Caco-2 (cell line): ENCODE data around the gene GLYATL3. TPM values are rescaled to one million over a fixed set of nuclear protein-coding genes. Genes with fewer than 3 reads are reported as not detected.
A peak's percentile ranks its signal among the peaks of the same experiment; 100 is the strongest.

Experiments used
- Bru-seq: library from RNA; stranded (reverse); fragments of 400-500 nt; gene quantifications from one replicate; lab custom pipeline; 2021; lab: Mats Ljungman, UMichigan
- BruChase-seq, 2 experiments: library from RNA; stranded (reverse); fragments of 400-500 nt; gene quantifications; one replicate each; lab custom pipeline; 2021; lab: Mats Ljungman, UMichigan
- BruUV-seq: library from RNA; stranded (reverse); fragments of 400-500 nt; replicated peaks from 2 replicates; lab custom pipeline; 2021; lab: Mats Ljungman, UMichigan
- CTCF ChIA-PET: fragments of 300-600 bp; sonication (Branson Sonifier 250); formaldehyde crosslinking; loops from one replicate; lab custom pipeline; 2022; ENCODE audit warnings: antibody characterized with exemption; lab: Charles Lee
- POLR2A ChIA-PET: fragments of 300-600 bp; sonication (Branson Sonifier 250); formaldehyde crosslinking; loops from one replicate; lab custom pipeline; 2022; ENCODE audit warnings: antibody characterized with exemption; lab: Charles Lee
- DNase-seq, 2 experiments: peaks; one replicate each; pipeline versions ENCODE4 v3.0.0 to v3.0.0-alpha.2; 2020 to 2022
- H3K27me3 ChIP-seq: replicated peaks from 2 replicates; pipeline ENCODE4 v1.6.0; 2011; ENCODE audit warnings: low read length; ENCODE audit not compliant: control insufficient read depth, insufficient read depth
- H3K36me3 ChIP-seq: 2 replicates; pipeline ENCODE4 v1.5.1; 2011; ENCODE audit warnings: low read length; ENCODE audit not compliant: control insufficient read depth, insufficient read depth
- H3K4me1 ChIP-seq: fragments of 250-450 bp; sonication (Bioruptor Pico); 2 replicates; pipeline ENCODE4 v1.5.1; 2020; ENCODE audit warnings: mild to moderate bottlenecking
- H3K4me3 ChIP-seq: 2 replicates; pipeline ENCODE4 v1.5.1; 2011; ENCODE audit warnings: low read depth, mild to moderate bottlenecking, control low read depth, low read length
- H3K9me3 ChIP-seq: fragments of 250-450 bp; sonication (Bioruptor Pico); 2 replicates; pipeline ENCODE4 v1.5.1; 2020; ENCODE audit warnings: mild to moderate bottlenecking, moderate library complexity
- H3K27ac Mint-ChIP-seq: one replicate; pipeline ENCODE4 v1.8.0; 2022; ENCODE audit warnings: mixed read lengths; ENCODE audit not compliant: unreplicated experiment
- H3K27me3 Mint-ChIP-seq: one replicate; pipeline ENCODE4 v1.8.0; 2022; ENCODE audit warnings: mixed read lengths; ENCODE audit not compliant: insufficient read depth, unreplicated experiment
- H3K36me3 Mint-ChIP-seq: one replicate; pipeline ENCODE4 v1.8.0; 2022; ENCODE audit warnings: mild to moderate bottlenecking, mixed read lengths; ENCODE audit not compliant: insufficient read depth, unreplicated experiment
- H3K4me1 Mint-ChIP-seq: one replicate; pipeline ENCODE4 v1.8.0; 2022; ENCODE audit warnings: low read depth, mixed read lengths; ENCODE audit not compliant: unreplicated experiment
- H3K4me3 Mint-ChIP-seq: one replicate; pipeline ENCODE4 v1.8.0; 2022; ENCODE audit warnings: mild to moderate bottlenecking, moderate library complexity, mixed read lengths; ENCODE audit not compliant: unreplicated experiment
- H3K9me3 Mint-ChIP-seq: one replicate; pipeline ENCODE4 v1.8.0; 2022; ENCODE audit warnings: mixed read lengths; ENCODE audit not compliant: unreplicated experiment
- intact Hi-C: fragments of 100-400 bp; cut with micrococcal nuclease; formaldehyde crosslinking; loops from one replicate; pipeline ENCODE4 v1.10.0; 2022; ENCODE audit not compliant: unreplicated experiment
- long read RNA-seq: library from polyadenylated mRNA; stranded (forward); transcript quantifications from one replicate; pipeline ENCODE4 v2.0.0, GENCODE V29; 2022
- total RNA-seq: library from RNA; stranded (reverse); gene quantifications from 2 replicates; pipeline ENCODE4 v1.2.3, GENCODE V29; 2022
- TF ChIP-seq, protein P1 (sequence below), 2 experiments: fragments of 200-600 bp in 1 of 2; IDR thresholded peaks; 1 replicate in 1 of 2; 2 replicates in 1 of 2; pipeline versions ENCODE4 v1.5.1 to v1.8.0; 2011 to 2022; ENCODE audit warnings: antibody characterized with exemption in 1 of 2, control low read depth in 1 of 2, inconsistent platforms in 1 of 2, low read depth in 1 of 2, low read length in 1 of 2, mild to moderate bottlenecking in 1 of 2, moderate library complexity in 1 of 2; ENCODE audit not compliant: insufficient read depth in 1 of 2, severe bottlenecking in 1 of 2, unreplicated experiment in 1 of 2

GLYATL3 gene
- total RNA-seq (not detected in 2 replicates), Bru-seq, nascent RNA (percentile 14 among the genes with signal in this experiment), BruChase-seq, experiment 1, labeled RNA remaining after a 2-hour chase (percentile 21 among the genes with signal in this experiment), BruChase-seq, experiment 2, labeled RNA remaining after a 6-hour chase (percentile 17 among the genes with signal in this experiment)
- long read RNA-seq, result 0 reads

DNA sequence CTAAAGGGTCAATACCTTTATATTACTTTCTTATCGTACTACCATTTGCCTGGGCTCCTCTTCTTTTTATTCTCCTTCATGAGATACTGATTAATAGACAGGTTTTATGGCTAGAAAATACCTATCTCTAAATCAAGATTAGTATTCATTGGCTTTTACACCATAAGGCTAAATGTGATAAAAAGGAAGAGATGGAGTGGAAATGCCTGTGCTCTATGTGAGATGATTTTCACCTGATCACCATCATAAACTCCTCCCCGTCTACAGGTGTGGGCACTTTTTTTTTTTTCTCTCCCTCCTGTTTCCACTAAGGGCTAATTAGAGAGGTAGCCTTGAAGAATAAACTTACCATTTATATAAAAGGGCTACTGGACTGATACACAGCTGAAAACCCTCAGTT is at the start of gene GLYATL3:
GLYATL3 (plus strand) TSS at position 301 of the 400 bp plus-strand sequence. CDS start 12,068 bp downstream, outside the sequence.
- Mint-ChIP-seq H3K27ac (no peak within 1 kb of the TSS), H3K36me3 (no peaks in the 10 kb centered on the region), H3K9me3 (no peaks in the 10 kb centered on the region), H3K4me3 (no peak within 1 kb of the TSS), H3K27me3 (no peaks in the 10 kb centered on the region), H3K4me1 (no peaks in the 10 kb centered on the region)
- no peak for DNase-seq
- Histone ChIP-seq H3K4me1 (no peaks in the 10 kb centered on the region), H3K36me3 (no peaks in the 10 kb centered on the region), H3K27me3 (no peaks in the 10 kb centered on the region), H3K4me3 (no peak within 1 kb of the TSS), H3K9me3 (no peaks in the 10 kb centered on the region)
- BruUV-seq, result no TSS peak
- intact Hi-C loops, result no loop called here
- TF ChIP-seq, protein P1, sequence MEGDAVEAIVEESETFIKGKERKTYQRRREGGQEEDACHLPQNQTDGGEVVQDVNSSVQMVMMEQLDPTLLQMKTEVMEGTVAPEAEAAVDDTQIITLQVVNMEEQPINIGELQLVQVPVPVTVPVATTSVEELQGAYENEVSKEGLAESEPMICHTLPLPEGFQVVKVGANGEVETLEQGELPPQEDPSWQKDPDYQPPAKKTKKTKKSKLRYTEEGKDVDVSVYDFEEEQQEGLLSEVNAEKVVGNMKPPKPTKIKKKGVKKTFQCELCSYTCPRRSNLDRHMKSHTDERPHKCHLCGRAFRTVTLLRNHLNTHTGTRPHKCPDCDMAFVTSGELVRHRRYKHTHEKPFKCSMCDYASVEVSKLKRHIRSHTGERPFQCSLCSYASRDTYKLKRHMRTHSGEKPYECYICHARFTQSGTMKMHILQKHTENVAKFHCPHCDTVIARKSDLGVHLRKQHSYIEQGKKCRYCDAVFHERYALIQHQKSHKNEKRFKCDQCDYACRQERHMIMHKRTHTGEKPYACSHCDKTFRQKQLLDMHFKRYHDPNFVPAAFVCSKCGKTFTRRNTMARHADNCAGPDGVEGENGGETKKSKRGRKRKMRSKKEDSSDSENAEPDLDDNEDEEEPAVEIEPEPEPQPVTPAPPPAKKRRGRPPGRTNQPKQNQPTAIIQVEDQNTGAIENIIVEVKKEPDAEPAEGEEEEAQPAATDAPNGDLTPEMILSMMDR (IDR thresholded peaks at IDR 0.05; ENCODE audit: insufficient read depth in 1 of 2, low read depth in 1 of 2, low read length in 1 of 2, severe bottlenecking in 1 of 2, unreplicated experiment in 1 of 2), result no peak
- ChIA-PET CTCF (no interaction called here), POLR2A (no interaction called here)

DNA sequence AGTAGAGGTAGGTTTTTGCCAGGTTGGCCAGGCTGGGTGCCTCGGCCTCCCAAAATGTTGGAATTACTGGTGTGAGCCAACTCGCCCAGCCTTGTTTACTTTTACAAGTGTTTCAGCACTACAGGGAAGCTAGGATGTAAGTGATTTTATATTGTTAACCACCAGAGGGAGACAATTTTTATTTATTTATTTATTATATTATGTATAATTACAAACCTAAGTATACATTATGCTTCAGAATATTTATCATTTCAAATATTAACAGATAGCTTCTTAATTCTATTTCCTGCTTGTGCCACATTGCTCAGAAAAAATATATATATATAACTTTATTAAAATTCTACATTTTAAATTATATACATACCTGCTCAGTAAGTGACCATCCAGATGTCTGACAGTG is 46.5 kb upstream of the GLYATL3 start:
- H3K9me3 ChIP-seq, result no peaks in the 10 kb centered on the region
- no peaks in the 10 kb centered on the region for H3K36me3 ChIP-seq
- no peak for DNase-seq
- ChIA-PET POLR2A (no interaction called here), CTCF (interaction anchor here (0.7 kb wide), 1 partner anchor 1526 kb away, joined by 3 read pairs; no protein-coding TSS in a partner anchor)
- H3K36me3 Mint-ChIP-seq, result peaks cover 3% of the 10 kb centered on the region
- BruUV-seq, result no TSS peak
- intact Hi-C loops, result loop anchor here (2.0 to 10.0 kb wide), 2 partner anchors 154 to 392 kb away; no protein-coding TSS in a partner anchor
- no peaks in the 10 kb centered on the region for H3K4me1 Mint-ChIP-seq
- H3K4me1 ChIP-seq, result no peaks in the 10 kb centered on the region
- no peaks in the 10 kb centered on the region for H3K27me3 ChIP-seq
- TF ChIP-seq, protein P1 (IDR thresholded peaks at IDR 0.05; ENCODE audit: insufficient read depth in 1 of 2, low read depth in 1 of 2, low read length in 1 of 2, severe bottlenecking in 1 of 2, unreplicated experiment in 1 of 2), result peak in 1 of 2 experiments; percentile 46
- no peak overlapping the region for H3K4me3 ChIP-seq
- no peak overlapping the region for H3K4me3 Mint-ChIP-seq
- no peak overlapping the region for H3K27ac Mint-ChIP-seq
- H3K27me3 Mint-ChIP-seq, result no peaks in the 10 kb centered on the region
- H3K9me3 Mint-ChIP-seq, result no peaks in the 10 kb centered on the region

DNA sequence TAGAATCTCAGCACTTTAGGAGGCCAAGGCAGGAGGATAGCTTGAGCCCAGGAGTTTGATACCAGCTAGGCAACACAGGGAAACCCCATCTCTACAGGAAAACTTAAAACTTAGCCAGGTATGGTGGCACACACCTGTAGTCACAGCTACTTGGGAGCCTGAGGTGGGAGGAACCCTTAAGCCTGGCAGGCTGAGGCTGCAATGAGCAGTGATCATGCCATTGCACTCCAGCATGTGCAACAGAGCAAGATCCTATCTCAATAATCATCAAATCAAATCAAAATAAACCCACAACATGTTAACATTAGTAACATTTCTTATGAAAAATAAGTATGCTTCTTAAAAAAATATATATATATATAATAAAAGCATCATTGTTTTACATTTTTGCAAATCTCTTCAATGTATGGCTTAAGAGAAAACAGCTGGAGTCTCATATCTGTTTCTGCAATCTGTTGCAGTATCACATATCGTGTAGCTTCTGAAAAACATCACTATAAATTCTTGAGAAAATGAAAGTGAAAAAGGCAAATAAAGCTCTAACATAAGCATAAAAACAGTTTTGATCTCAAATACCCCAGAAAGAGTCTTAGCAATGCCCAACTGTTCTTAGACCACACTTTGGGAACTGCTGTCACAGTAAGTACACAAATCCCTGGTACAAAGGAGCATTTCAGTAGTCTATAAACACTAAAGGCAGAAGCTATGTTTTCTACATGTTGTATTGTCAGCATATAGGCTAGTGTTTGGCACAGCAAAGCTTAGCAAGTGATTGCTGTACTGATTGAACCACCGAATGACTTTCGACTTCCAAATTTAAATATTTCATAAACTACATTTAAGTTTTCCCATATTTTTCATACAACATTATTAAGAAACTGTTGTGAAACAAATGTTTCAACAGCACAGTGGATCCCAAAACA is 44.7 kb upstream of the GLYATL3 start:
- H3K4me3 Mint-ChIP-seq, result no peak overlapping the region
- H3K36me3 Mint-ChIP-seq, result no peaks in the 10 kb centered on the region
- H3K9me3 ChIP-seq, result no peaks in the 10 kb centered on the region
- no peaks in the 10 kb centered on the region for H3K4me1 Mint-ChIP-seq
- BruUV-seq, result no TSS peak
- H3K27ac Mint-ChIP-seq, result no peak overlapping the region
- ChIA-PET CTCF (no interaction called here), POLR2A (no interaction called here)
- TF ChIP-seq, protein P1 (IDR thresholded peaks at IDR 0.05; ENCODE audit: insufficient read depth in 1 of 2, low read depth in 1 of 2, low read length in 1 of 2, severe bottlenecking in 1 of 2, unreplicated experiment in 1 of 2), result no peak
- no peaks in the 10 kb centered on the region for H3K4me1 ChIP-seq
- H3K4me3 ChIP-seq, result no peak overlapping the region
- H3K9me3 Mint-ChIP-seq, result no peaks in the 10 kb centered on the region
- DNase-seq, result no peak
- no peaks in the 10 kb centered on the region for H3K27me3 Mint-ChIP-seq
- no peaks in the 10 kb centered on the region for H3K27me3 ChIP-seq
- intact Hi-C loops, result loop anchor here (10.0 kb wide), 1 partner anchor 390 kb away; no protein-coding TSS in a partner anchor
- H3K36me3 ChIP-seq, result no peaks in the 10 kb centered on the region
